AG08396 (cell line): ENCODE results near the gene ENKUR.
"Not testable (repeated sequence)": the region's sequence is repeated elsewhere in the genome, so short reads cannot be mapped to it uniquely, and the experiment has no call there.

ENCODE experiments used
- DNase-seq: peaks from one replicate; pipeline ENCODE4 v3.0.0; 2012; ENCODE audit warnings: low spot score, mixed read lengths

Gene ENKUR

DNA sequence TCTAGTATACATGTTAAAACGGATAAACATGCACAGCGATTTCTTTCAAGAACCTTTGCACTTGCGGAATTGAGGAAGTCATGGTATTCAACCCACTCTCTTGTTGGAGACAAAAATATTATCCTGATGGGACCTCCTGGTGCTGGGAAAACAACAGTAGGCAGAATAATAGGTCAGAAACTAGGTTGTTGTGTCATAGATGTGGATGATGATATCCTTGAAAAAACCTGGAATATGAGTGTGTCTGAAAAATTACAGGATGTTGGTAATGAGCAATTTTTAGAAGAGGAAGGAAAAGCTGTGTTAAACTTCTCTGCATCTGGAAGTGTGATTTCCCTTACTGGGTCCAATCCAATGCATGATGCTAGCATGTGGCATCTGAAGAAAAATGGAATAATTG, 7.3 kb upstream of the ENKUR start:
- no peak for DNase-seq

DNA sequence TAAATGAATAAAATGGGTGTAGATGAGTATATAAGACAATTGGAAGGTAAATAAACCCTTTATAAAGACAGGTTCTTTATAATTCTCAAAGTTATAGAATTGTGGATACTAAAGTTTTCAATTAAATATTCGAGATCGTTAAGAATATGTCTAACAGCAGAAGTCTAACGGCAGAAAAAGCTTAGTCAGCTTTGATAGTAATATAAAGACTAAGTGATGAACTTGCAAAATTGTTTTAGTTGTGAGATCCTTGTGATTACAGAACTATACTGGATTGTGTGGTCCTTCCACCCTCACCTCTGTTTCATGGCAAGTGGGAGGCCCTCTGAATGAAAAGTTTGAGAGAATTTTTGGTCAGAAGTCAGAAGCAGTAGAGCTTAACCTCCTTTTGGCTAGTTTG, 2.7 kb upstream of the ENKUR start:
- no peak for DNase-seq

DNA sequence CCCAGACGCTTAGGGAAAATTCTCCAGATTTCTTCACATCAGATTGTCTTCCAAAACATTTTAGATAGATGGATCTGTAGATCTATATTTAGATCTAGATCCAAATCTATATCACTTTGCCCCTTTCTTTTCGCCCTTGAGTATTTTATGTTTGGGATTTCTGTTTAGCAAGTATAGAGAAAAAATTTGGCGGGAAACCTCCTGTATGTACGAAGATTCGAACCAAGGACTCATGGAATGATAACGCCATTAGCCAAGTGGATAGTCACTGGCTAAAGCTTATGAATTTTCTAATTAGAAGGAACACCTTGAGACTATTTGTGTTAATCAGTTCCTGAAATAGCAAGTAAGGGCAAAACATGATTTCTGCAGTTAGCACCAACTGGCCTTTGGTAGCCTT, 1.7 kb upstream of the ENKUR start:
- DNase-seq = no peak

DNA sequence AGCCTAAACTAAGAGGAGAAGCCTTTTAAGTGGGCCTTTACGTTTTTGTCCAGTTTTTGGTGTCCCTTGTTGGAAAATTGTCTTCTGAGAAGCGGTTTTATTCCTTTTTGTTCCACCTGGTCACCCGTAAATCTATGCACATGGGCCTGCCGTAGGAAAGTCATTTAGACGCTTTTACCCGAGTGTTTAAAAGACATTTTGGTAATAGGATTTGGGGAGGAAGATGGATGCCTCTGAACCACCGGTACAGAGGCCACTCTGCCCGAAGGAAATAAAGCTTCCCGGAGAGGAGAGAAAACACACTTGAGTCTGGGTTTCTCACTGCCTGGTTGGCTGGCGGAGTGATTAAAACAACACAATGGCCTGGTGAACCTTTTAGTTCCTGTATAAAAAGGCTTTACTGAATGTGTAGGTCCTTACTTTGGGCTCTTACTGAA, 1.2 kb upstream of the ENKUR start:
- DNase-seq = peak; percentile 14

DNA sequence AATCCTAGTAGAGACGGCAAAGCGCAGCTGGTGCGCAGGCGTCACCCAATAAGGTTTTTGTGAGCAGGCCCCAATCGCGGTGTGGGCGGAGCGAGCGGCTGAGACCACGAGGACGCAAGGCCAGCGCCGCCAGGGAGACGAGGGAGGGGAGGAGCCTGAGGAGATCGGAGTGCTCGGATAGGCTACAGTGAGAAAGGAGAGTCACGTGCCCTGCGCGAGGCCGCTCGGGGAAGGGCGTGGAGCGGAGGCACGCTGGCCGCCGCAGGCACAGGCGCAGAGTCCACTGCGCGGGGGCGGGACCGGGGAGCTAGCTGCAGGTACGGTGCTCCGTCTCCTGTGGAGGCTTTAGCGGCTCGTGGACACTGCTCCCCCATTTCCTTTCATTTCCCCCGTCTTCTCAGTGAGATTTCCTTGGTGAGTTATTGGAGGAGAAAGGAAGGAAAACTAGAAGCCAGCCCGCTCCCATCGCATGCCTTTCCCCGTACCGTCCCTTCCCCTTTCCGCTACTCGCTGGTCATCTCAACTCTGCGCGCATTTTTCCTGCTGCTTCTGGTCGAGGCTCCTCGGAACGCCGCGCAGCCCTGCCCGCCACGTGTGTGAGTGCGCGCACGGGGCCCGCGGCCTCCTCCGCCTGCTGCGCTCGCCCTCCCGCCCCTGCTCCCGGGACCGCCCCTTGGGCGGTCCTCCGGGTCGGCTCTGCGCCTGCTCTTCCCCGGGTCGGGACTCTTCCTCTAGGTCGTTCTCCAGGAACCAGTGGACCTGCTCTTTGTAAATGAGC, 607 bp upstream of the ENKUR start, which contains the start of gene THNSL1:
Gene THNSL1 (plus strand): TSS at position 237 of the 778 bp plus-strand sequence. CDS start 6,612 bp downstream, outside the sequence.
- peak; percentile 98 for DNase-seq

DNA sequence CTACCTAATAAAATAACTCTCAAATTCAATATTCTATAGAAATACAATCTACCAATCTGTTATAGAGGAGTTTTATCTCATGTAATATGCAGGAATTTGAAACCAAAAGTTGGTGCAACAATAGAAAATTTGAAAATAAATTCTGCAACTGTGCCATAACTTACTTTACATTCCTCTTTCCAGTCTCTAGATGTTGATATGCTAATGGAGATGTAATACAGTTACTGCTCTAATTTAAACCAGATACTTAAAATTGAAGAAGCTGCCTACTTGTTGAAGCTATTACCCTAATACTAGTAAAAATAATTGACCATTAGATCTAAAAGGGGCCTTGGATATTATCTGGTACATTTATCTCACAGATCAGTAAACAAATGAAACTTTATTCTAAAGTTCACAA, 1.4 kb downstream of the ENKUR start:
- DNase-seq = no peak

DNA sequence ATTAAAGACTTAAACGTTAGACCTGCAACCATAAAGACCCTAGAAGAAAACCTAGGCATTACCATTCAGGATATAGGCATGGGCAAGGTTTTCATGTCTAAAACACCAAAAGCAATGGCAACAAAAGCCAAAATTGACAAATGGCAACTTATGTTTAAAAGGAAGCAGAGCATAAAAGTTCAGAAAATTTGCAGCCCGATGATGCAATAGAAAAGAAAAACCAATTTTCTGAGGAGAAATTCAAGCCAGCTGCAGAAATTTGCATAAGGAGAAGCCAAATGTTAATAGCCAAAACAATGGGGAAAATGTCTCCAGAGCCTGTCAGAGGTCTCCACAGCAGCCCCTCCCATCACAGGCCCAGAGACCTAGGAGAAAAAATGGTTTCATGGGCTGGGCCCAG, 4.4 kb downstream of the ENKUR start:
- DNase-seq = not testable (repeated sequence)

DNA sequence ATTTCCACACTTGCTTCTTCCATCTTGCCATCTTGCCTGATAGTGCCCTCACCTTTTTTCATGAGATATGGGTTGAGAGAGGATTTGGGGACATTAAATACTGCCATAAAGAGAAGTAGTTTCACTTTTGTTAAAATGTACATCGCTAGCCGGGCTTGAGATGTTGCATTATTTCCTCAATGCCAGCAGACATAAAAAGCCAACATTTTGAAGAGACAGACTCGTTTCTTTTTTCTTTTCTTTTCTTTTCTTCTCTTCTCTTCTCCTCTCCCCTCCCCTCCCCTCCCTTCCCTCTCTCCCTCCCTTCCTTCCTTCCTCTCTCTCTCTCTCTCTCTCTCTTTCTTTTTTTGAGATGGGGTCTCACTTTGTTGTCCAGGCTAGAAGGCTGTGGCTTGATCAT, 17.9 kb downstream of the ENKUR start:
- no peak for DNase-seq

DNA sequence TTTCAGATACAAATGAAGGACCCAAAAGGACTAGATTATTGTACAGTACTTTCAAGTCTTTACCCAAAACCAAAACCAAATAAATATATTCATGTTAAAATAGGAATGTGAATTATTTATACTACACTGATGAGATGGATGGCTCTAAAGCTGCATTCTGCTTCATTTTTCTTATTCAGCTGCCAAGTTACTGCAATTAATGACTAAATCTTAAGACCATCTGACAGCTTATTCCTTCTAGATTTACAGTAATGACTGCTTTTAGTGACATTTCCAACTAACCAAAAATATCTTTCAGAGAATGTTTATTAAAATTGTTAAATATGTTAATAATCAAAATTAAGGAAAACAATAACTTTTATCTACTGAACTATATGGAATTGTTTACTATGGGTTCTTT, 20.9 kb downstream of the ENKUR start:
- no peak for DNase-seq

DNA sequence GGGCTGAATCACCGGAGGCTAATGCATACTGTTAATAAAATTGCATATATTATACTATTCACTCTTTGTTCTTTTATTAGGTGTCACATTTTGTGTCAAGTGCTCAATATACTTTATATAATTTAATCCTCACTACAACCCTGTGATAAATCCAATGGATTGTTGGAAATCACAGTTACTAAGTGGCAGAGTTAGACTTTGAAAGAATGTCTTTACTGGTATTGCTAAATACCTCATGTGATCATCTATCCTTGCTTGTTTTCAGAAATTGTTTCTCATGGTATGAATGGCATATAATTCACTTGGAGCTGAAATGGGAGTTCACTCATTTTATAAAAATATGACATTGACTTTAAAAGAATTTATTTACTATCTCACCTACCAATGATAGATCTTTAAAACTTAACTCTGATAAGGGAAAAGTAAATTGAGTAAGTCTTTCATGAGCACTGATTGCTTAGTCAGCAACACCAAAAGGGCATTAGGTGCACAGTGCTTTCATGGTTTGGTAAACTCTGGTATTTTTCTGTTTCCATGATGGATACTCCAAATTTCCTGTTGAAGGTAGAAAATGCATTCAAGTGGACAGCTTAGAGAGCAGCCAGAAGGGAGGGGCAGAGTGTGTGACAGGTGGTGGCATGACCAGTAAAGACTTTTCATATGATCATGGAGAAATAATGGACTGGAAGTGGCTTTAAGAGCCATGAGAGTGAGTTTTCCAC, 22.6 kb downstream of the ENKUR start:
- no peak for DNase-seq

DNA sequence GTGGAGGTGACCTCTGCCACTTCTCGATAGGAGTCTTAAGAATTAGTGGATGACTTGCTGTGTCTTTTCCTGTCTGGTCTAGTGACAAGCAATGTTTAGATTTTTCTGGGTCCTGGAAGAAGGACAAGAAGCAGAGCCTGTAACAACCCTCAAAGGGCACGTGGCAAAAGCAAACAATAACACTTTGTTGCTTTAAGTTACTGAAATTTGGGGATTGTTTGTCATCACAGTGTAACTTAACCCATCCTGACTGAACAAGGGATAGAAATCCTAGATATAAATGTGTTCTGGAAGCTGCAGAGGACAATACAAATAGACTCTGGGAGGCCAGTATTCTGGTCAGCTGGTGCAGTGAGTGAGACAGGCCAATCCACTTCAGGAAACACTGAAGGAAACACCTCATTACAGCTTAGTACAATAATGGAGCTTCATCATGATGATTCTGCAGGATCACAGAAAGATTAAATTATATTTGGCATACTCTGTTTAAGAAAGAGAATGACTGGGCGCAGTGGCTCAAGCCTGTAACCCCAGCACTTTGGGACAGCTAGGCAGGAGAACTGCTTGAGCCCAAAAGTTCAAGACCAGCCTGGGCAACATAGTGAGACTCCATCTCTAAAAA, 23.3 kb downstream of the ENKUR start:
- DNase-seq = no peak

DNA sequence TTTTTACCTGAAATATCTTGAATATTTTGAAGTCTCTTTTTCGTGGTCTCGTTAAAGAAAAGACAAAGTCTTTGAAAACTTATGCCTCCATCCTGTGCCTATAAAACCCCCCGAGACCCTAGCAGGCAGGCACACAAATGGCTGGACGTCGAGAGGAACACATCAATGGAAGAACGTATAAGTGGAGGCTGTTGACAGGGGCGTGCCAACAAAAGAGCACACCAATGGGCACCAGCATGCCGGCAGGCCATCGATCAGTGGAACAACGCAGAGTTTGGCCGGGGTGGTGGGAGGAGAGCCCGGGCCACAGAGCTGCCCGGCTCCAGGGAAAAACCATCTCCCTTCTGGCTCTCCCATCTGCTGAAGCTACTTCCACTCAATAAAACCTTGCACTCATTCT, 24.7 kb downstream of the ENKUR start:
- DNase-seq = no peak

DNA sequence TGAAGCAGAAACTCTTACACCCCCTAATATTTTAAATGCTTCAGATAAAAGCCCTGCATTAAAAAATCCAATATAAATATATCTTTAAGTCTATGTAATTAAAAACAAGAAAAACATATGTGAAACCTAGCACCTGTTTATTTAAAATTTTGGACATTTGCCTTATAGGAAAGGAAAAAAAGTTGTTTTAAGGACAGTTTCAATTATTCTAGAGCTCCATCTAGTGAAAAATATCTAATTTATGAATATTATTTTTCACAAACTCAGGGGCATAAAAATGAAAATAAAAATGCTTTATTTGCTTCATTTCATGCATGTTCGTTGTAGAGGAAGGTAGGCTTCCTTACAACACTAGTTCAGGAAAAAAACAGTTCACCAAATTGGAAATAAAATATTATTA, 26.1 kb downstream of the ENKUR start:
- DNase-seq = no peak

DNA sequence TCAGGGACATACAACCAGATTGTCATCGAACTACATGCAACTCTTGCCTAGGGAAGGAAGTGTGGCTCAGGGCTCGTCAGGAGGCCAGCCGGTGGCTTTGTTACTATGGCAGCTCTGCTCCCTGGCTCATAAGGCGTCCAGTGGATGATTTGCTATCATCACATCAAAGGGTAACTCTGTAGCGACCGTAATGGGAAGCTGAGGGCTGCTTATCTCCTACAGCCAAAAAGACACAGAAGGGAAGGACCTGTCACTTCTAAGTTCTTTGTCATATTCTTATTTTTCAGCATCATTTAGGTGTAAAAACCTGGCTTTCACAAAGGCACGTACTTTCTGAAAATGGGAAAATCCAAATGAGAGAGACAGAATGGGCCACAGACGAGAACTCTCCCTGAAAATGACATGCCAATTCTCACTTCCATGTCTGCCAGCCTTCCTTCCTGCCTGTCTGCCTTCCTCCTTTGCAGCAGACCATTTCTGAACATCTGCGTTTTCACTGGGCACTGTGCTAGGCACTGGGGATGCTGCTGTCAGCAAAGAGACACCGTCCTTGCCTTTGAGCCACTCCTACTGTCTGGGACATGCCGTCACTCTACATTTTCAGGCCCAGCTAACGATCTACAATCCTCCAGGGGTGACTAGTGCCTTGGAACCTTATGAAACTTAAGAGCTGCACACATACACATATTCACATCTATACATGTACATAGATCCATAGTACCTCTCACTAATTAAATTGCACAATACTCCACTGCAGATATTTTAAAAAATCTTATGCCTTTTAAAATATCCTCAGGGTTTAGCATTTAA, 26.9 kb downstream of the ENKUR start:
- DNase-seq = no peak

DNA sequence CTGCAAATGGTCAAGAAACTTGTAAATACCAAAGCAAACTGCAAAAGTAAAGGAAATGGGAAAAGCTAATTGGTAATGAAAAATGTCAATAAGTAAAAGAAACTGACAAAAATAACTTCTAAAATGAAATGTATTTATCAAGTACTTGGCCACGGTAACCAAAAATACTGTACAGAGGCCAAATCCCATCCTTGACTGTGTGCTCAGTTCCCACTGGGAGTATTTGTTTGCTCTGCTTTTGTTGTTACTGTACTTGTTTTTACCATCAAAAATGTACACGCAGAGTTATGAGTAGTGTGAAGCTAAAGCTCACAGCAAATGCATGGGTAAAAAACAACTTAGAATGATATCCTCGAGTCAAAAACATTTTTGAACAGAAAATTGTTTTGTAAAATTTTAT, 31.1 kb downstream of the ENKUR start:
- DNase-seq = no peak

DNA sequence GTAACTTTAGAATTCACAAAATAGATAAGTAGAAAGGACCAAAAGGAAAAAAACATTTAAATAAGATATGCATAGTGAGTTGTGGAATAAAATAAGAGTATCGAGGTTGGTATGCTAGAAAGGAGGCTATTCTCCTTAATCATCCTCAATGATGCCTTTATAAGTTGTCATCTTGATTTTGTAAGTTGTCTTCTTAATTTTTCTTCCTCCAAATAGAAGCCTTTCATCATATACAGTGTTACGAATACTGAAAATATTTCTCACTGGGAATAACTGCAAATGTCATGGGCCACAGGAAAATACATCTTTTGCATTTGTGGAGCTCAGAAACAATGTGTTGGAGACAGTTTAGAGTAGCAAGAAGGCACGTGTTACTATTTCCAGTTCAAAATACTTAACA, 32.0 kb downstream of the ENKUR start:
- no peak for DNase-seq

DNA sequence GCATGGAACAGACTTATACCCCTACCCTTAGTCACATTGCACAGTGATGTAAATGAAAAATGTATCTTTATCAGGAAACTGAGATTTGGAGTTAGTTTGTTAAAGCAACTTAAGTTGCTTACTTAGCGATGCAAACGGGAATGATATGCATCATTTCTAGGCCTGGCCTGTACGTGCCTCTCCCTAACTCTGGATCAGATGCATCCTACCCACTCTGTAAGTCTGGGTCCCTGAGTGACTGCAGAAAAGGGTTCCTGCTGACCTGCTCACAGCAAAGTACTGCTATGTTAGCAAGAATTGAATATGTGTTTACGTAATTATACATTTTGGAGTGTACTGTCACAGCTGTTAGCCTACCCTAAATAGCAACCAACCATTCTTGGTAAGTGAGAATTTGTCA, 32.8 kb downstream of the ENKUR start:
- DNase-seq = no peak

DNA sequence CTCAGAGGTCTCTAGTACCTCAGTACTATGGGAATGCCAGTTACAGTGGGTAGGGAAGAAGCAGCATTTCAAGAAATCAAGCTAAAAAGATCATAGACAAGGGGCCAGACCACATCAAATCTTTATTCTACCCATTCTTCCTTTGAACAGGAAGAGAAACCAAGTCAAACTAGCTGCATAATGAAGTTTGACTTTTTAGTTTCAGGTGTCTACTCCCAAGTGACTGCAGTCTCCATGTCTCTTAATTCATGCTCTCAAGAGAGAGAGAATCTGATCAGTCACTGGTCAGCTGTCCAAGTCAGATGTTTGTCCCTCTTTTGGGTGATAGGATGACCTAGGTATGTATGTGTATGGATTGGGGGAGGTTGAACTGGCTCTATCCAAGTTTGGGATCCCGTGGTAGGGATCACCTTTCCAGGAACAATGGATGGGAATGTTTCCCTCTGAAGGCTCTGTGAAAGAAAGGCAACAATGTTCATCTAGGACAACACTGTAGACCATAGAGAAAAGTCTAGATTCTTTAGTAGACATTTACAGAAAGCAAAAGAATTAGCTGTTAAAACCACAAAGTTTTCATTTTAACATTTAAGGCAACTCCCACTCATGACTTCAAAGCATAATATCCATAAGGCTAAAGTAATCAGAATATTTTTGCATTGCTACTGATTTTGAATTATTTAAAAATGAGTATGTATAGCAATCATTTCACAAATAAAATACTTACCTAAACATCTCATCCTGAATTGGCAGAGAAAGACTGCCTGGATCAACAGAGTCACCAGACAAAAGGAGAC, 33.4 kb downstream of the ENKUR start:
- DNase-seq = no peak

DNA sequence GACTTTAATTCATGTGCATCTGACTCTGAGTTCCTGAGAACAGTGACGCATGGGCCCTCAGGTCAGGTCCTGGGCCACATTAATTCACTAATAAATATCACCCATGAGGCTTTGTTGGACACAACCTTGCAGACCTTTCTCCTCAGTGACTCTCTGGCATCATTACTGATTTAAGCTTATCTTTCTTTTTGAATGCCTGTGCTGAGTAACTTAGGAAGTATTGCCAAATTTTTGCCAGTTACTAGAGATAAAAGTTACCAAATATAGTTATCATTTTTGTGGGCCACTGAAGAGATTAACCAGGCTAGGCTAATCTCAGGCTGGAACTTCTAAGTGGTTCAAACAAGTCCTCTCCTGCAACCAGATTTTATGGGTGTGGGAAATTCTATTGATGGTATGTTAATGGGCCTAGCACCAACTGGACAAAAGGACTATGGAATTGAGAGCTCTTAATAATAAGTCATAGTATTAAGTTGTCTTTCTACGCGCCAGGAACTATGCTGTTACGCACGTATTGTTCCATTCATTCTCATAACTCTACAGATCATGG, 34.7 kb downstream of the ENKUR start:
- no peak for DNase-seq

DNA sequence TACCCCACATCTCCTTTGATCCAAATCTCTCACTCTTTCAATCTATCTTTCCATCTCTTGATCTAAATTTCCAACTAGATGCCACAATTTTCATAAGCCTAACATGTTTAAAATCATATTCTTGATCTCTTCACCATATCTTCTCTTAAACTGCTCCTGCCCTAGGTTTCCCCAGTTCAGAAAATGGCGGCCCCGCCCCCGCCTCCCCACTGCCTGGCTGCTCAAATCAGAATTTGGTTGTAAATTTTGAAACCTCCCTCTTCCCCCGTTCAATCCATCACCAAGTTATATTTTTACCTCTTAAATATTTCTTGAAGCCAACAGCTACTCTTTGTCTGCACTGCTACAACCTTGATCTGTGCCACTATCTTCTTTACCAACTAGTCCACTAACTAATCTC, 36.3 kb downstream of the ENKUR start:
- DNase-seq = no peak

DNA sequence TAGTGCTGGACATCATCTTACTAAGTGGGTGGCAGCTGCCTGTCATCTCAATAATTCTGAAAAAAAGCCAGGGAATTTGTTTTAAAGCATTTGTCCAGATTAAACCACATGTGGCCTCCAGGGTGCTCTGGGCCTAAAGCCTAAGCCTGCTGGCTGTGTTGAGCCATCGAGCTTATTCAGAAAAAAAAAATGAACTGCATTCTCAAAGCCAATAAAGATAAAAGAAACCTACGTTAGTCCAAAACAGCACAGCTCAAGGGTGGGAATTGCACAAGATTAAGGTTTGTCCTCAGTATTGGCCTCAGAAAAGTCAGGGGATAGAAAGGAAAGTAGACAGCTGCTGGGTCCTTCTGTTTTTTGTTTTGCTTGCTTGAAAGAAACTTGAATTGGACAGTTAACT, 41.0 kb downstream of the ENKUR start:
- peak; percentile 47 for DNase-seq
